Brain pericyte (primary cell): ENCODE measurements around the gene CNTN1.

Source experiments
- DNase-seq: peaks from one replicate; pipeline ENCODE4 v3.0.0-alpha.2; 2012; ENCODE audit warnings: low read depth, low spot score

The CNTN1 gene

DNA sequence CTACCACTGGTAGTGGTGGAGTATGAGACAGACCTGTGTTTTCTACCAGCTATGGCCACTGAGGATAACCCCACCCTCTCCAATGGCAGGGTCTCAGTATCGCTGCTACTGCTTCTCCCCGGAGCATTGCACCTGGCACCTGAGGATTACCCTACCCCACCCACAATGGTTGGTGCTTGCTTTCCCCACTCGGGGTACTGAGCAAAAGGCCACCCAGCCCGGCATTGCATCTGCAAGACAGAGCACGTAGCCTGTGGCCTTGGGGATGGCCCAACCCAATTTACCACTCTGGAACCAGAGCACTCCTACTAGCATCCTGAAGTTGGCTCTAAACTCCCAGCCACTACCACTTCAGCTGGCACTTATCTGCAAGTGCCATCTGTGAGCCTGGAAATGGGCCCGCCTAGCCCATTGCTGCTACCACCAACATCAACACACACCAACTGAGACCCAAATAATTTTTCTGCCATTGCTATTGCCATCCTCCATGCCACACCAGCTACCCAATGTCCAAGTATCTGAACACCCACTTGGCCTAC lies 145.7 kb downstream of the CNTN1 start:
- no peak for DNase-seq

DNA sequence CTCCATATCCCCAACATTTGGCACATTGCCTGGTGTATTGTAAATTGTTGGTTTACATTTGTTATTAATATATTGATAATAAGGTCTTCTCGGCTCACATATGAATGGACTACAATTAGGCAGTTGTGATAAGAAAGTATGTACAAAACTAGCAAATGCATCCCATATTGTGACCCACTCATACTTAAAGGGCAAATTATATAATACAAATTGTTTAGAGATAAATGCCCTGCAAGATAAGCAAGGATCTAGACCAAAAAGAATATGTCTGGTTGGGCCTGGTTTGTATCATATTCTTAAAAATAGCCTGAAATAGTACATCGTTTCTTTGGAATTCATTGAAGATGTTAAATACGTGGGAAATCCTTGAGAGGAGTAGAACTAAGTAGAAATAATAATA lies 151.3 kb downstream of the CNTN1 start:
- no peak for DNase-seq

DNA sequence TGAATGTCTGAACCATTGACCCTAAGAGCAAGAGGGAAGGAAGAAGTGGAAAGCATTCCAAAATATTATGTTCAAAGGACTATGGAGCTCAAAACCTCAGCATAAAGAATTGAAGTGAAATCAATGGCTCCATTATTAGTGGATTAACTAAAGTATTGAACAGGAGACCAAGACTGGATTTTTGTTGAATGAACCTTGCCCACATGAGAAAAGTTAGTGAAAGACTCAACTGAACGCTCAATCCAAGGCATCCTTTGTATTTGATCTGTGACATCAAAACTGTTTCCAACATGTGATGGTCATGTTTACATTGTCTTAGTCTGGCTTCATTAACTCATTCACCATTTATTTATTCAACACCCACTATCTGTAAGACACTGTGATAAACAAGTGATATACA lies 161.0 kb downstream of the CNTN1 start:
- DNase-seq, result no peak

DNA sequence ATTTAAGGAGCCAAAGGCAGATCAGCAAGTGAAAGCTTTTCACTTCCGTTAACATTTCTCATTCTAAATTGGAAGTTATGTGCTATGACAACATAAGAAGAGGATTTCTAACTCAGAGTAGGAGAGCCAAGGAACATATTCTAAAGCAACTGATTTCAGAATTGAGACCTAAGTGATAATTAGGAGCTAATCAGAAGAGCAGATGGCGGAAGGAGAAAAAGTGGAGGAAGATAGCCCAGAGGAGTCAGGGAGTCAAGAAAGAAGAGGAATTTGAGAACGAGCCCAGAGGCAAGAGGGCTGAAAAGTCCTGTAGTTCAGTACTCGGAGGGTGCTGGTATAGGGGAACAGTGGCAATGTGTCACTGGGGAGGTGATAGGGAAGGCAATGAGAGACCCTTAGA lies 162.4 kb downstream of the CNTN1 start:
- no peak for DNase-seq

DNA sequence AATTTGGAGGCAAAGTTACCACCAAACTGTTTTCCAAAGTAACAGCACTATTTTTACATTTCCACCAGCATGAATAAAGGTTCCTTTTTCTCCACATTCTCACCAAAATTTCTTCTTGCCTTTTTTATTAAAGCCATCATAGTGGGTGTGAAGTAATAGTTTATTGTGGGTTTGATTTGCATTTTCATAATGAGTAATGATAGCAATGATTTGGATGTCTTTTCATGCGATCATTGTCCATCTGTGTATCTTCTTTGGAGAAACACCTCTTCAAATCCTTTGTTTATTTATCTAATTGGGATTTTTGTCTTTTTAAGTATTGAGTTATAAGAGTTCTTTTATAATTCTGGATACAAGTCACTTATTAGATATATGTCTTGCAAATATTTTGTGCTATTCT lies 172.7 kb downstream of the CNTN1 start:
- DNase-seq, result no peak

DNA sequence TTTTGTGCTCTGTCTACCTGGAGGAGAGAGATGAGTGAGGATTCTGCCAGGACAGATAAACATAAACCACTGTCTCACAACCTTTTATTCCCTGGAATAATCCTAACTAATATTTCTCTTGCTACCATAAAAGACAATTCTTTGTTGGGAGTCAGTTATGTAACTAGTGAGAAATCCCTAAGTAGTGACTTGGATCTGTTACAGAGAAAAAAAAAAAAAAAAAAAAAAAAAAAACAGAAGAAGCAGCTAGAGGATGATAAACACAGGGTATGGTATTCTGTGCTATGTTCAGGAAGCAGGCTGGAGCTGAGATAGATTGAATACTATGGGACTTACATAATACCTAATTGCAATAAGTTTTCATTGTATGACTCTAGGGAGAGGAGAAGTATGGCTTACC lies 178.7 kb downstream of the CNTN1 start:
- DNase-seq, result no peak

DNA sequence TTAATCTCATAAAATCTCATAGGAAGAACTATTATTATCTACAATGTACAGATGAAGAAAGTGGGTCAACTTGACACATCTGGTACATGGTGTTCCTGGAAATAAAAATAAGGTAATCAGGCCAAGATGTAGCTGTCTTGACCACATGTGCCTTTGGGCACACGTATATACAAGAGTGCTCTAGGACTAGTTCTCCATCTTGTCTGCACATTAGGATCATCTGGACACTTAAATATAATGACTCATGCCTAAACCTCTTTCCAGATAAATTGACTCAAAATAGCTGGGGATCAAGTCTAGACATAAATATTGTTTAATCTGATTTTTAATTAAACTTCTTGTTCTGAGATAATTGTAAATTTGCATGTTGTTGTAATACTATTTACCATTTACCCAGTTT lies 182.6 kb downstream of the CNTN1 start:
- no peak for DNase-seq

DNA sequence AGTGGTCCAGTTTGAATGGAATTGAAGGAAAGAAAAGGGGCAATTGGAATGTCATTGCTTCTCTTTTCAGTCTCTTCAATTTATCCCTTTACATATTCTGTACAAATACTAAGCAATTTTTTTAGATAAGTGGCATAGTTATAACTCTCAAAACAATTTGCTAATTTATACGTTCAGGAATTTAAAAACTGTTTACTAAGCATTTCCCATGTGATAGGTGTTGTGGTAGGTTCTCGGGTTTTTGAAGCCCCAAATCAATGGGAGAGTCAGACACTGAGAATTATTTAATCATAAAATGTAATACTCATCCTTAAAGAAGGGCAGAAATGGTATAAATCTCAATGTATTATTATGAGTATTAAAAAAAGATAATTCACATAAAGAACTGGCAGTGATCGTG lies 197.1 kb downstream of the CNTN1 start:
- no peak for DNase-seq

DNA sequence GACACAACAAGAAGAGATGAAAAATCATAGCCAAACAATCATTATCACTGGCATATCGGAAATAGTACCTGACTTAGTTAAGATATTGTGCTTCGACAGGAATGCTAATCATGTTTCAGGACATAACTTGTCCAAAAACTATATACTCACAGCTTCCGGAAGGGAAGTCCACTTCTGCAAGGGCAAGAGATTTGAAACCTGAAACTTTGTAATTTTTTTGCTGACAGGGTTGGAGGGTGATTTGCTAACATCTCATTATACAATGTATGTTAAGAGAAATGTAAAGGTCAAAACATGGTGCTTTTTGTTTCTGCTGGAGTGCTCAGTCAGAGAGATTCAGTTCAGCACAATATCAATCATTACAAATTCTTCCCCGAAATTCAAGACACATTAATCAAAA lies 200.3 kb downstream of the CNTN1 start:
- no peak for DNase-seq

DNA sequence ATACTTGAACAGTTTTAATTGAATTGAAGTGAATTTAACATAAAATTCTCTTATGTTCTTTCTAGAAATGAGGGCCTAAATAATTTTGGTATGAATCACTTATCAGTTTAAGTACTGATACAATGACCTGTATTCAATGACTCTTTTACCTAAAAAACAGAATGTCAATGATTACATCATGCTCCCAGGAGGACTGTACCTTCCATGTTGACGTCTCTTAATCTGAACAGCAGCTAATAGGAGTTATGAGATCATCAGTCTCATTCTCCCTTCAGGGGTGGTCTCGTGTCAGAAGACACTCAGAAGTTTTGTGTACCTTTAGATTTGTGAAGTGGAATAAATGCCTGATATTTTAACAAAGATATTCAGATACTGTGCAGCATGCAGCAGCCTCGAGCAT lies 206.3 kb downstream of the CNTN1 start:
- DNase-seq, result no peak

DNA sequence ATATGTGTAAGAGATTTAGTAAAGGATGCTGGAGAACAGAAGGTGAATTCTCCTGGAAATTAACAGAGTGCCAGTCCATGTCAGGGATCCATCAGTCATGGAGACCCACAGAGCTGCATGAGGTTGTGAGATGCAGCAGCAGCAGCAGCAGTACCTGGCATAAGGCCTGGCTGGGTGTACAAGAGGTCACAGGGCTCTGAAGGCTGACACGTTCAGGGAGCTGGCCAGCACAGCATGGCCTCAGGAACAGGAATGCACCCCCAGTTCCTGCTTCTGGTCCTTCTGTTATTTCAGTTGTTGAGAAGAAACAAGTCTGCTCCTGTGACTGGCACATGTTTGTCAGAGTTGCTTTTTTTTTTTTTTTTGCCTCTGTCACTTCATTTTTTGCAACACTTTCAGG lies 210.8 kb downstream of the CNTN1 start:
- no peak for DNase-seq

DNA sequence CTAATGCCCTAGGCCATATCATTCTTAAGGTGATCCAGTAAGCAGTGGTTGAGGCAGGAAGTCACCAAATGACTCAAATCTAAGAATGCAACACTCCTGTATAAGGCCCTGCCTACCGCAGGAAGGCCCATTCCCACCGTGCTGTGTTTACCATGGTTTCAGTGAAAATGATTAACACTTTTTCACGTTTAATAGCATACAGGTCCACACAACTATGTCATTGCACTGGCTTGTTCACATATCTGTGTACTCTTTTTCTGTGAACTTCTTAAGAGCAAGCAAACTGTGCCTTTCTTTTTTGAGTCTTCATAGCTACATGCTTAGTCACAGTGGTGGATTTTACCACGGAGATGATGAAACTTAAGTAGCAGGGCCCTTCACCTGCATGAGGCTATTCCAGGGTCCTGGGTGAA lies 214.9 kb downstream of the CNTN1 start:
- no peak for DNase-seq

DNA sequence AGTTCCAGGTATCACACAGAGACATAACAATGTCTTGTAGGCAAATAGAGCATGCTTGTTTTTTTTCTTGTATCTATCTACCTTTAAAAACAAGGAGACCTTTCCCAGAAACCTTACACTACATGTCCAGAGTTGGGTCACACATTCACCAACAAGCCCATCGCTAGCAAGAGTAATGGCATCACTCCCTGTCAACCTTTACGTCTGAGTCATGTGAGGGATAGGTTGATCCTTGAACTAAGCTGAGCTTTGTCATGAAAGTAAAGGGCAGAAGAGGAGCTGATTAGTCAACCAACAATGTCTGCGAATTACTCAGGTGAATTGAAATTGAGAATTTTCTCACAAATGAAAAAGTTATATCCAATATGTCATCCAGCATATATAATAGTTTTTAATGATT lies 219.4 kb downstream of the CNTN1 start:
- DNase-seq, result no peak

DNA sequence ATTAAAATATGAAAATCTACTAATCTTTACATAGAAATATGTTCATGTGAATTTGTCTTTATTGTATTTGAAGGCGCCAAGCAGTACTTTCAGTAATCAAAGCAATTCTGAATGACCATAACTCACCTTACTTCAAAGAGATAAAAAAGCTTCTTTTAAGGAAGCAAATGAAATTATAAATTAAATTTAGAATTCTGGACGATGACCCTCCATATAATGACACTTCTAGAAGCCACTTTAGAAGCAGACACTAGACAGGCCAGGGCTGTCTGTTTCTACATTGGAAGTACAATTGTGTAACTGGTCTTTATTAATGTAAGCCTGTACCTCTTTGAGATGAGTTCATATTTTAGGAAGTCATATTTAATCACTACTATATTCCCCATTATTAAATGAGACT lies 222.9 kb downstream of the CNTN1 start:
- no peak for DNase-seq

DNA sequence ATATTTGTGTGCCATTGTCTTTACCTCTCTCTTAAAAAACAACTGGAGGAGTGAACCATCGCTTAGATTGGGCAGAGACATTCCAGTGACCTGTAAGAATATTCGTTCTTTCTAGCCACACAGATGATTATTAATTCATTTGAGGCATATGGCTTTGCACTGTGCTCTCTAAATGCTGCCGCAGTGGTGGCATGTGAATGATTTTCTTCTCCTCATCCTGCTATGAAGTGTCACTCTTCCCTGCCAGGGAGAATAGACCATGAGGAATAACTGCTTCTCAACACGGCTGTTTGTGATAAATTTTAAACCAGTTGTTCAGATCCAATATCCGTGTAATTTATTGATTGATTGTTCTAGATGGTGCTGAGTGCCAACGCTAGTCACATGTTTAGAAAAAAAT lies 225.3 kb downstream of the CNTN1 start:
- no peak for DNase-seq

DNA sequence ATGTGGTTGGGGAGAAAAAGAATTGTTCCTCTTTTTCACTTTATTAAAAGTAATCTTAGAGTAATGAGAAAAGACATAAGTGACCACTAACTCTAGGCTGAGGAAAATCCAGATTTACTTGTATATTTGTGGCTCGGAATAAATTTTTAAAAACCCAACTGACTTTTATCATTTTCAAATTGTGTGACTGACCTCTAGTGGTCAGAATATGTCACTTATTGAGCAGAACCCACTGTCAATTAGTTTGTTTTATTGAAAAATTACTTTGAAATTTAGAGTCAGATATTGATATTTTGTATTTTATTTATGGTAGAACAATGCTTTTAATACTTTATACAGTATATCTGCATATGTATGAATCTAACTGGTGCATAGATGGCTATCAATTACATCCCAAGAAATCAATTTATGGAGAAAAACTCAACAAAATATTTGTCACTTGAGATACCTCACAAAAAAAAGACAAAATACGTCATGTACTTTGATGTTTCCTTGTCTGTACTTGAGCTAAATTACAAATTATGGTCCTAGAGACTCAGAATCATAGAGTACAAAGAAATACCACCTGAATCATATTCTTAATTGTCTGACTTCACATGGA lies 229.4 kb downstream of the CNTN1 start:
- no peak for DNase-seq

DNA sequence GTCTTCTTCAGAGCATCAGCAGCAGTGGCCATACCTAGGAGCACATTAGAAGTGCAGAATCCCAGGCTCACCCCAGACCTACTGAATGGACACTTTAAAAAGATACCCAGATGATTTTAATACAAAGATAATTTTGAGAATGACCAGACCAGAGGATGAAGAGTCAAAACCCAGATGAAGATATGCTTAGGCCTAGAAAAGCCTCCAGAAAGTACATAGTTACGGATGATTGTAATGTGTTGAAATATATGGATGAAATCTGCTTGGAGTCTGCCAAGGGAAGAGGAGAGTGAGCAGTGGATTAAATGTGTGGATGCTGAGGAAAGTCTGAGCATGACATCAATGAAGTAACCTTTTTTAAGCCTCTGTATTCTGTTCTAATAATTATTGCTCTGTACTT lies 245.7 kb downstream of the CNTN1 start:
- DNase-seq, result no peak

DNA sequence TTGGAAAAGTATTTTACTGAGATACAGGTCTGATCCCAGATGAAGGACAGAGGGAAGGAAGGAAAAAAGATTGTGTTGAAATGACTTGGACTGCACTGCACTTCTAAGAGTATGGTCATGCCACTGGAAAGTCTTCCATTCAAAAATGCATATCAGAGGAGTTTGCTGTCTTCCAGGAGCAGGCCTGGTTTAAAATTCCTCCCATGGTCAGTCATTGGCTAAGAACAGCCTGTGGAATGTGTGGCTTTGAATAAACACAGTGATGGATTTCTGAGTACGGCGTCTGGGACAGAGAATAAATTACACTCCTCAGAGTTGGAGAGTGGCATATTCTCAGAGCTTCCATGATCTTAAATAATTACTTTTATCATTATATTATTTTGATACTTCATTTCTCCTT lies 250.1 kb downstream of the CNTN1 start:
- DNase-seq, result no peak

DNA sequence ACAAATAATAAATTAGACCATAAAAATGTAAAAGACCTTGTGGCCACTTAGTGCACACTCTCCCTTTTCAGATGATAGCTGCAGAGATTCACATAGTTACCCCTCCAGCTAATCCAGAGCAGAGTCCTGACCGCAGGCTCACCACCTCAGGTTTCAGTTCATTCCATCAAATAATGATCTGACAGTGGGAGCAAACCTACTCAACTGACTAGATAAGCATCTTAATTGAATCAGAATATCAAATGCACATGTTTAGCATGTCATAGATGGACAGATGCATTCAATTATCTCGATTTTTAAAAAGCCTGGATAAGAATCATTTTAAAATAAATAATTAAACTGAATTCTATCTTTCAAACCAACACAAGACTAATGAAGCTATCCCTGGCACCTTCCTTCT lies 253.5 kb downstream of the CNTN1 start:
- no peak for DNase-seq

DNA sequence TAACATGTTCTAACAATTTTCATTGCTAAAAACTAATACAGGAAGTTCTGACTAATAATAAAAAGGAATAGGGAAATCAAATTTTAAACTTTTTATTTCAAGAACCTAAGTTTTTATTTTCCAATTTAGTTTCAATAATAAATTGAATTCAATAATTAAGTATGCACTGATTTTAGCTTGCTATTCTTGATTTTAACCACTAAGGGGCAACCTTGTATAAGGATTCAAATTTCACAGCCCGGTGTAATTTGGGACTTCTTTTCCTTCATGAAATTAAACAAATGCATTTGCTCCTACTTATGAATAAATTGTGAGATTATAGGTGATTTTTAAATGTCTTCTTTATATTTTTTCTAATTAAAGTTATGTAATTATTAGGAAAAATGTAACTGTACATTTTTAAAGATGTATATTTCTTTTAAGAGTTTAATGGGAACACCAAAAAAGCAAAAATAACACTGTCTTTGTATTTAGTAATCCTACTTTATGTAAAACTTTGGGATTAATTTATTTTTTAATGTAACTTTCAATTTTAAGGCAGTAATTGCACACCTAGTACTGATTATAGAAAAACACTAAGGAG lies 254.5 kb downstream of the CNTN1 start:
- no peak for DNase-seq

DNA sequence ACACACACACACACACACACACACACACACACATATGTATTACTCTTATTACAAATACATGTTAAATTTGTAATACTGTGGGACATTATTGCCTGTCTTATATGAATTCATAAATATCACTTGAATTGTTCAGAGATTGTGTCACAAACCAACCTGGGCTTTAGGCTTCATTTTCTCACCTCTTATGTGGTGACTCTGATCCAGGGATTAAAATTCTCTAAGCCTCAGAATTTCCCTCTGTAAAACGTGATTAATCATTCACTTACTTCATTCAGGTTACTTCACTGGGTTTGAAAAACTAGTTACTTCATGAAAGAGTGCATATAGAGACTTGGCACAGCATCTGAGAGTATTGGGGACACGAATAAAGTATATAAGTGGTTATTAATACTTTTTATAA lies 255.6 kb downstream of the CNTN1 start:
- no peak for DNase-seq

DNA sequence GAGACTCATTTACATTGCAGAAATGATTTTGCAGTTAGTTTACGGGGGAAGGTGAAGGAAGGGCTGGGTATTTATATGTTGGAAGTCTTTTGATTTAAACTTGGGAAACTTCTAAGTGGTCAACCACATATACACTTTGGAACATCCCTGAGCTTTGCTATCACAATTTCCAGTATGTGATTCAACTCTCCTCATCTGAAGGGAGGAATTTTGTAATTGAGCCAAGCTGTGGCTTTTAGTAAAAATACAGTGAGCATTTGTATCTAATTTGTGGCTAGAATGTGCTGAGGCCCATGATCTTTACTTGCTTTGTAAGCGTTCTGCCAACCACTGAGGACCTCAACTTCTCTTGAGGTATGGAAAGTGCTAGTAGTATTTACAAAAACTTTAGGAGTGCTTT lies 260.8 kb downstream of the CNTN1 start:
- no peak for DNase-seq

DNA sequence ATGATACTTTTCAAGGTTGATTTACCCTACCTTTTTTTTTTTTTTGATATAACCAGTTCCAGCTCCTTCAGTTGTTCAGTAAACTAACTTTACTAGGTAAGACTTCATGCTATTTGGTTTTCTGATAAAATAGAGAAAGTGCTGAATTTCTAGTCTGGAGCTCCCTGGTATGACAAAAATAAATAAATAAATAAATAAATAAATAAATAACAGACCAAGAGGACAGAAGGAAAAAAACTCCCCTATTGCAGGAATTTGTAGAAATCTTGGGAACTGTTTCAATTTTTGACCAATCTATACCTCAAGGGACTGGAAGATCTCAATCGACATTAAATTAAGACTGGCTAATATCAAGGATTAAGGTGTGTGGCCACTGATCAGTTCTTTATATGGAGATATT lies 265.2 kb downstream of the CNTN1 start:
- DNase-seq, result no peak

DNA sequence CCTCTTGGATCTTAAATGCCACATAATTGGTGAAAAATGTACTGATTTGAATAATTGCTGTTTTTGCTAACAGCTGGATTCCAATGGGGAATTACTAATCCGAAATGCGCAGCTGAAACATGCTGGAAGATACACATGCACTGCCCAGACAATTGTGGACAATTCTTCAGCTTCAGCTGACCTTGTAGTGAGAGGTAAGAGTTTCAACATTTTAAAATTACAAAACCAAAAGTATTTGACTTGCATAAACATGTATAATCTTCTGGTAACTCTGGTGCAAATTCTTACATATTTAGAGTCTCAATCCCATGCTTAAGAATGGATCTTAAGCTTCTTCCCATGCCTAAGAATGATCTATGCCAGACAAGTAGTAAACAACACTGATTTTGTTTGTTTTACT lies 266.8 kb downstream of the CNTN1 start:
- no peak for DNase-seq
